Ovary (tissue), 9 donors: ENCODE results near the gene C16orf89. TPM values are rescaled to one million over a fixed set of nuclear protein-coding genes. Genes with fewer than 3 reads are reported as not detected.

Source experiments
- DNase-seq, 5 donors: peaks; one replicate each; pipeline ENCODE4 v3.0.0-alpha.2; 2019 to 2020
- H3K27ac ChIP-seq, 2 donors: fragments of 200-600 bp; one replicate each; pipeline versions ENCODE4 v1.5.1 to v1.8.0; 2019 to 2022
- H3K27me3 ChIP-seq: fragments of 200-600 bp; one replicate; pipeline ENCODE4 v1.8.0; 2022
- H3K36me3 ChIP-seq: fragments of 200-600 bp; sonication (generic); one replicate; pipeline ENCODE4 v1.5.1; 2019
- H3K4me1 ChIP-seq: one replicate; pipeline ENCODE4 v1.8.1; 2013; ENCODE audit warnings: mild to moderate bottlenecking, moderate library complexity; ENCODE audit not compliant: insufficient read depth
- H3K4me3 ChIP-seq: fragments of 200-600 bp; sonication (generic); one replicate; pipeline ENCODE4 v1.5.1; 2017
- H3K9me3 ChIP-seq, 2 donors: fragments of 200-600 bp in 1 of 2; sonication (generic) in 1 of 2; one replicate each; pipeline versions ENCODE4 v1.5.1 to v1.8.1; 2013 to 2019; ENCODE audit warnings: mild to moderate bottlenecking in 1 of 2, moderate library complexity in 1 of 2
- EP300 ChIP-seq: sonication (generic); formaldehyde crosslinking; IDR thresholded peaks from one replicate; pipeline ENCODE4 v1.6.1; 2017; ENCODE audit warnings: antibody characterized with exemption
- POLR2A ChIP-seq: fragments of 450-650 bp; IDR thresholded peaks from one replicate; pipeline ENCODE4 v1.6.1; 2017; ENCODE audit warnings: antibody characterized with exemption, mild to moderate bottlenecking, moderate library complexity
- WGBS, 3 donors: extraction: QIAGEN DNeasy Blood & Tissue Kit in 1 of 3; methylation state at CpG; one replicate each; pipeline versions ENCODE4 v1.1.5 to v1.1.7; 2013 to 2017; 5-methylcytosine and 5-hydroxymethylcytosine counted together
- intact Hi-C, 4 donors: fragments of 100-400 bp; cut with DNase I; formaldehyde crosslinking; loops; one replicate each; pipeline versions ENCODE4 v1.11.0 to v1.15.1; 2022 to 2023
- polyA plus RNA-seq, 2 donors: library from polyadenylated mRNA; stranded (reverse); fragments of 200-250 nt in 1 of 2; fragments of 350-450 nt in 1 of 2; fragmentation: Illumina TruSeq in 1 of 2; extraction: RNeasy Lipid Tissue Mini Kit (QIAGEN cat#74804) in 1 of 2; gene quantifications; one replicate each; pipeline ENCODE4 v1.2.3, GENCODE V29; 2013 to 2014
- total RNA-seq, 7 donors: library from RNA; depleted of rRNA in 2 of 7; stranded (reverse); fragments of >200 nt in 2 of 7; fragmentation: NEBNext Ultra II Directional in 3 of 7; extraction: Animal tissue kit (Norgen Biotek cat#: 25700) in 3 of 7; gene quantifications; one replicate each; pipeline versions ENCODE4 v1.1.0 to v1.2.4, GENCODE V29; 2016 to 2023
- TF ChIP-seq, protein P1 (sequence below), 3 donors: fragments of 450-650 bp in 2 of 3; fragments of 200-600 bp in 1 of 3; IDR thresholded peaks; one replicate each; pipeline versions ENCODE4 v1.5.1 to v1.8.0; 2016 to 2022; ENCODE audit warnings: antibody characterized with exemption in 3 of 3, mild to moderate bottlenecking in 1 of 3
- donor health status: DM: no; HTN: no; CAD: no; lungs with moderate emphysema.
- donor health status: DM: no; HTN: no; CAD: no.
- donor health status: Bipolar disorder and iron deficiency.
- donor health status: DM: yes; HTN: yes; CAD: no.
- donor health status: DM: no; HTN: no; CAD: no.
- donor health status: DM: yes; HTN: yes; CAD: no.

C16orf89 gene
- total and polyA plus RNA-seq, 9 donors, result 0.37 to 17.5 (median 3.2) TPM; not detected in 1

DNA sequence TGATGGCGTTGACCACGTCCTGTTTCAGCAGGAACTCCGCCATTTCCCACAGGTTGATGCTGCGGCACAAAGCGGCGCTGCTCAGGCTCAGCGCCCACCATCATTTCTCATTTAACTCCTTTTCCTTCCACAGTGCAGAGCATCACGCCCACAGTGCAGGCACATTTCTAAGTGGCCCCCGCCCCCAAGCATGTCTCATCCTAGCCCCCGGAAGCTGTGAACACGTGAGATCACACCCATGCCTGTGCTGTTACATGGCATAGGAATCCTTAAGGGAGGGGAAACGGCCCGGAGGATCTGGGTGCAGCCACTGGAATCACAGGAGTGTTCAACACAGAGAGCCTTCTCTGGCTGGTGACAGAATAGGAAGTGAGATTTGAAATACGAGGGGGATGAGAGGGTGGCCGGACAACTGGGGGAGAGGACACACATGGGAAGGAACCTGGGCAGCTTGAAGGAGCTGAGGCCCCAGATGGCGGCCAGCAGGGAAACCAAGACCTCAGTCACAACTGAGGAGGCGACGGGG is 36.7 kb downstream of the C16orf89 start:
- intact Hi-C loops, result loop anchor here in 1 of 4 donors (10.0 kb wide), 1 partner anchor 64 kb away; no protein-coding TSS in a partner anchor
- H3K36me3 ChIP-seq, result no peaks in the 10 kb centered on the region
- no peak overlapping the region for H3K4me3 ChIP-seq
- H3K9me3 ChIP-seq, result no peaks in the 10 kb centered on the region
- H3K27ac ChIP-seq, result no peak overlapping the region
- TF ChIP-seq EP300, result no peak
- no peak for TF ChIP-seq POLR2A
- TF ChIP-seq, protein P1, sequence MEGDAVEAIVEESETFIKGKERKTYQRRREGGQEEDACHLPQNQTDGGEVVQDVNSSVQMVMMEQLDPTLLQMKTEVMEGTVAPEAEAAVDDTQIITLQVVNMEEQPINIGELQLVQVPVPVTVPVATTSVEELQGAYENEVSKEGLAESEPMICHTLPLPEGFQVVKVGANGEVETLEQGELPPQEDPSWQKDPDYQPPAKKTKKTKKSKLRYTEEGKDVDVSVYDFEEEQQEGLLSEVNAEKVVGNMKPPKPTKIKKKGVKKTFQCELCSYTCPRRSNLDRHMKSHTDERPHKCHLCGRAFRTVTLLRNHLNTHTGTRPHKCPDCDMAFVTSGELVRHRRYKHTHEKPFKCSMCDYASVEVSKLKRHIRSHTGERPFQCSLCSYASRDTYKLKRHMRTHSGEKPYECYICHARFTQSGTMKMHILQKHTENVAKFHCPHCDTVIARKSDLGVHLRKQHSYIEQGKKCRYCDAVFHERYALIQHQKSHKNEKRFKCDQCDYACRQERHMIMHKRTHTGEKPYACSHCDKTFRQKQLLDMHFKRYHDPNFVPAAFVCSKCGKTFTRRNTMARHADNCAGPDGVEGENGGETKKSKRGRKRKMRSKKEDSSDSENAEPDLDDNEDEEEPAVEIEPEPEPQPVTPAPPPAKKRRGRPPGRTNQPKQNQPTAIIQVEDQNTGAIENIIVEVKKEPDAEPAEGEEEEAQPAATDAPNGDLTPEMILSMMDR (IDR thresholded peaks at IDR 0.05), result no peak
- peak in 1 of 5 donors; percentile 10 for DNase-seq
- H3K4me1 ChIP-seq, result peaks cover 1% of the 10 kb centered on the region
- no peaks in the 10 kb centered on the region for H3K27me3 ChIP-seq
- WGBS, 3 donors, result 90 to 91% (median 90%) methylated on average over 18 of the region's 18 CpGs

GRCh38 chr16:5027575-5028235 is 38.1 kb downstream of the C16orf89 start:
- no peaks in the 10 kb centered on the region for H3K9me3 ChIP-seq
- H3K4me1 ChIP-seq, result no peaks in the 10 kb centered on the region
- DNase-seq, result peak in 1 of 5 donors; percentile 26
- H3K27ac ChIP-seq, result no peak overlapping the region
- H3K4me3 ChIP-seq, result no peak overlapping the region
- no peaks in the 10 kb centered on the region for H3K36me3 ChIP-seq
- intact Hi-C loops, result loop anchor here in 1 of 4 donors (10.0 kb wide), 1 partner anchor 63 kb away; no protein-coding TSS in a partner anchor
- H3K27me3 ChIP-seq, result no peaks in the 10 kb centered on the region
- 91 to 94% (median 92%) methylated on average over 31 to 32 of the region's 32 CpGs for WGBS, 3 donors
- no peak for TF ChIP-seq POLR2A
- TF ChIP-seq, protein P1 (IDR thresholded peaks at IDR 0.05), result no peak
- TF ChIP-seq EP300, result no peak

- H3K36me3 ChIP-seq, result no peaks in the 10 kb centered on the region
- no peaks in the 10 kb centered on the region for H3K27me3 ChIP-seq
- peak in 1 of 5 donors; percentile 16 for DNase-seq
- no peaks in the 10 kb centered on the region for H3K9me3 ChIP-seq
- H3K4me1 ChIP-seq, result no peaks in the 10 kb centered on the region
- TF ChIP-seq, protein P1 (IDR thresholded peaks at IDR 0.05), result no peak
- TF ChIP-seq EP300 (no peak), POLR2A (no peak)
- H3K4me3 ChIP-seq, result no peak overlapping the region
- intact Hi-C loops, result loop anchor here in 1 of 4 donors (10.0 kb wide), 1 partner anchor 62 kb away; no protein-coding TSS in a partner anchor
- no peak overlapping the region for H3K27ac ChIP-seq
- WGBS, 3 donors, result 87 to 91% (median 90%) methylated on average over 7 of the region's 7 CpGs
These were observed 38.7 kb downstream of the C16orf89 start for GRCh38 chr16:5027086-5027485.

DNA sequence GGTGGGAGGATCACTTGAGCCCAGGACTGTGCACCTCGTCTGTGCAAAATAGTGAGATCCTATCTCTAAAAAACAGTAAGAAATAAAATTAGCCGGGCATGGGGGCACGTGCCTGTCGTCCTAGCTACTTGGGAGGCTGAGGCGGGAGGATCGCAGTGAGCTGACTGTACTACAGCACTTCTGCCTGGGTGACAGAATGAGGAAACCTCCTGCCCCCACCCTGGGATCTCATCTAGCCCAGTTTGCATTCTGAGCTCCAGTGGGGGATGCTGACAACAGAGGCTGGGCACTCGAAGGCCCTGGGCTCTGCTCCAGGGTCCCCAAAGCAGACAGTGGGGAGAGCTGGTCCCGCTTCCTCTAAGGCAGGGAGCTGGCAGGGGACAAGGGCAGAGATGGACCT is 39.1 kb downstream of the C16orf89 start:
- peak in 1 of 5 donors; percentile 5 for DNase-seq
- Histone ChIP-seq H3K9me3 (no peaks in the 10 kb centered on the region), H3K27me3 (no peaks in the 10 kb centered on the region), H3K4me3 (no peak overlapping the region), H3K36me3 (no peaks in the 10 kb centered on the region), H3K4me1 (no peaks in the 10 kb centered on the region), H3K27ac (no peak overlapping the region)
- intact Hi-C loops, result loop anchor here in 1 of 4 donors (10.0 kb wide), 1 partner anchor 62 kb away; no protein-coding TSS in a partner anchor
- WGBS, 3 donors, result 86 to 90% (median 90%) methylated on average over 8 of the region's 8 CpGs
- TF ChIP-seq EP300, result no peak
- TF ChIP-seq, protein P1 (IDR thresholded peaks at IDR 0.05), result no peak
- TF ChIP-seq POLR2A, result no peak
